ENCODE results near the gene CADM1. TPM values are rescaled to one million over a fixed set of nuclear protein-coding genes. Genes with fewer than 3 reads are reported as not detected.

Gene CADM1
- total RNA-seq, 6 experiments from 2014 or later = 21.1 to 56.7 (median 30.6) TPM

- no peaks in the 10 kb centered on the region for H3K9me3 ChIP-seq
- intact Hi-C loops (cut with DNase I) = no loop called here
- WGBS (ENCODE audit: insufficient coverage, low coverage, low lambda C conversion rate, missing lambda C conversion rate) = 76% methylated on average over 8 of the region's 8 CpGs
- no peak for DNase-seq
- H3K4me3 ChIP-seq = no peak overlapping the region
- H3K27ac ChIP-seq = no peak overlapping the region
- TF ChIP-seq POLR2A (IDR thresholded peaks at IDR 0.05) (no peak), CTCF (IDR thresholded peaks at IDR 0.05) (no peak)
- no peaks in the 10 kb centered on the region for H3K27me3 ChIP-seq
- ATAC-seq = no peak
- no peaks in the 10 kb centered on the region for H3K36me3 ChIP-seq
- H3K4me1 ChIP-seq = no peaks in the 10 kb centered on the region
Observed at GRCh38 chr11:115298300-115299012, 205.8 kb downstream of the CADM1 start.

GRCh38 chr11:115297330-115297729 lies 206.9 kb downstream of the CADM1 start:
- Histone ChIP-seq H3K4me3 (no peak overlapping the region), H3K27ac (no peak overlapping the region), H3K4me1 (no peaks in the 10 kb centered on the region), H3K36me3 (no peaks in the 10 kb centered on the region), H3K27me3 (no peaks in the 10 kb centered on the region), H3K9me3 (no peaks in the 10 kb centered on the region)
- ATAC-seq = no peak
- intact Hi-C loops (cut with DNase I) = no loop called here
- TF ChIP-seq POLR2A (IDR thresholded peaks at IDR 0.05) (no peak), CTCF (IDR thresholded peaks at IDR 0.05) (no peak)
- no peak for DNase-seq
- WGBS (ENCODE audit: insufficient coverage, low coverage, low lambda C conversion rate, missing lambda C conversion rate) = 76% methylated on average over 4 of the region's 4 CpGs

- intact Hi-C loops (cut with DNase I) = no loop called here
- 80% methylated on average over 3 of the region's 3 CpGs for WGBS (ENCODE audit: insufficient coverage, low coverage, low lambda C conversion rate, missing lambda C conversion rate)
- Histone ChIP-seq H3K4me1 (peaks cover 0 to 11% (median 0%) of the 10 kb centered on the region in 4 donors), H3K9me3 (no peaks in the 10 kb centered on the region), H3K27me3 (no peaks in the 10 kb centered on the region), H3K4me3 (no peak overlapping the region), H3K36me3 (no peaks in the 10 kb centered on the region), H3K27ac (no peak overlapping the region)
- ATAC-seq (no peak), DNase-seq (no peak)
- TF ChIP-seq POLR2A (IDR thresholded peaks at IDR 0.05) (no peak), CTCF (IDR thresholded peaks at IDR 0.05) (no peak)
Observed at GRCh38 chr11:115291325-115291724, 212.9 kb downstream of the CADM1 start.

- ATAC-seq (no peak), DNase-seq (no peak)
- TF ChIP-seq POLR2A (IDR thresholded peaks at IDR 0.05) (no peak), CTCF (IDR thresholded peaks at IDR 0.05) (no peak)
- Histone ChIP-seq H3K9me3 (no peaks in the 10 kb centered on the region), H3K4me3 (no peak overlapping the region), H3K36me3 (no peaks in the 10 kb centered on the region), H3K27ac (no peak overlapping the region), H3K27me3 (no peaks in the 10 kb centered on the region), H3K4me1 (peaks cover 0 to 12% (median 0%) of the 10 kb centered on the region in 4 donors)
- intact Hi-C loops (cut with DNase I) = no loop called here
- 83% methylated on average over 6 of the region's 6 CpGs for WGBS (ENCODE audit: insufficient coverage, low coverage, low lambda C conversion rate, missing lambda C conversion rate)
Observed at GRCh38 chr11:115290893-115291292, 213.3 kb downstream of the CADM1 start.

Data from right lobe of liver (tissue), 6 donors.